K562 (cell line): ENCODE measurements around the gene CAPZB. TPM values are rescaled to one million over a fixed set of nuclear protein-coding genes. Genes with fewer than 3 reads are reported as not detected.

Source experiments
- ATAC-seq: fragments of 200-7000 bp; cut with Tn5 transposase; 3 replicates; pipeline ENCODE4 v1.9.1; 2020; ENCODE audit warnings: moderate library complexity
- BruUV-seq: library from RNA; stranded (reverse); fragments of 400-500 nt; replicated peaks from 2 replicates; lab custom pipeline; 2021; lab: Mats Ljungman, UMichigan
- CTCF ChIA-PET: fragments of 300-600 bp; formaldehyde crosslinking; extraction: SDS; loops from one replicate; lab custom pipeline; 2021; ENCODE audit warnings: low intra/inter-chr PET ratio; lab: Yijun Ruan, JAX
- POLR2A ChIA-PET: fragments of 300-600, 350-650 bp; sonication (Branson Sonifier 250); formaldehyde crosslinking; extraction: SDS; loops from one replicate; lab custom pipeline; 2021; ENCODE audit warnings: antibody characterized with exemption, inconsistent platforms; lab: Yijun Ruan, JAX
- DNase-seq, 4 experiments: peaks; one replicate each; pipeline versions ENCODE4 v3.0.0 to v3.0.0-alpha.2; 2011 to 2018; ENCODE audit warnings: low spot score in 3 of 4, mixed read lengths in 3 of 4; ENCODE audit errors: extremely low read depth in 1 of 4
- FAIRE-seq: peaks from 2 replicates; lab custom pipeline; 2011; peaks lifted over from hg19 to GRCh38; lab: Jason Lieb, UNC
- H2AFZ ChIP-seq: 2 replicates; pipeline ENCODE4 v1.6.0; 2011; ENCODE audit warnings: low read depth, low read length, control low read depth, inconsistent platforms
- H3K27ac ChIP-seq: fragments of 200-600 bp; 3 replicates; pipeline ENCODE4 v1.8.0; 2011; ENCODE audit warnings: low read depth, mild to moderate bottlenecking, control low read depth, inconsistent platforms, low read length, moderate library complexity, mixed read lengths; ENCODE audit errors: extremely low read depth
- H3K27me3 ChIP-seq, 2 experiments: fragments of 300-600 bp in 1 of 2; 2 replicates in 1 of 2; 3 replicates in 1 of 2; pipeline versions ENCODE4 v1.6.0 to v1.8.0; 2011; ENCODE audit warnings: inconsistent platforms in 2 of 2, low read length in 2 of 2, mild to moderate bottlenecking in 1 of 2, mixed read lengths in 1 of 2, moderate library complexity in 1 of 2; ENCODE audit not compliant: control insufficient read depth in 2 of 2, insufficient read depth in 2 of 2
- H3K36me3 ChIP-seq: fragments of 300-600 bp; 3 replicates; pipeline ENCODE4 v1.8.0; 2011; ENCODE audit warnings: mild to moderate bottlenecking, low read length, inconsistent platforms; ENCODE audit not compliant: control insufficient read depth, insufficient read depth
- H3K4me1 ChIP-seq, 2 experiments: fragments of 200-600 bp in 1 of 2; replicated peaks in 1 of 2; 2 replicates in 1 of 2; 3 replicates in 1 of 2; pipeline versions ENCODE4 v1.5.1 to v1.8.0; 2011; ENCODE audit warnings: inconsistent platforms in 2 of 2, low read length in 2 of 2, mild to moderate bottlenecking in 1 of 2, mixed read lengths in 1 of 2, moderate library complexity in 1 of 2; ENCODE audit not compliant: control insufficient read depth in 2 of 2, insufficient read depth in 2 of 2
- H3K4me2 ChIP-seq: 2 replicates; pipeline ENCODE4 v1.6.1; 2011; ENCODE audit warnings: low read length, control low read depth, inconsistent platforms, mixed read lengths; ENCODE audit not compliant: insufficient read depth
- H3K4me3 ChIP-seq: fragments of 200-600 bp; sonication (generic), shearing (Covaris generic); 2 replicates; pipeline ENCODE4 v1.5.1; 2016; ENCODE audit warnings: control low read depth, inconsistent platforms
- H3K79me2 ChIP-seq: fragments of 200-600 bp; 3 replicates; pipeline ENCODE4 v1.8.0; 2011; ENCODE audit warnings: low read length, inconsistent platforms; ENCODE audit not compliant: control insufficient read depth, insufficient read depth
- H3K9ac ChIP-seq, 2 experiments: 2 replicates each; pipeline versions ENCODE4 v1.6.0 to v1.6.1; 2011; ENCODE audit warnings: low read depth in 2 of 2, low read length in 2 of 2, control low read depth in 1 of 2, inconsistent platforms in 1 of 2, mild to moderate bottlenecking in 1 of 2, mixed read lengths in 1 of 2; ENCODE audit not compliant: insufficient read depth in 1 of 2
- H3K9me1 ChIP-seq: one replicate; pipeline ENCODE4 v1.6.0; 2011; ENCODE audit warnings: inconsistent platforms, mild to moderate bottlenecking, low read length, moderate library complexity; ENCODE audit not compliant: control insufficient read depth, insufficient read depth
- H3K9me3 ChIP-seq: replicated peaks from 2 replicates; pipeline ENCODE4 v1.5.1; 2011; ENCODE audit warnings: low read depth, low read length, inconsistent platforms; ENCODE audit not compliant: control insufficient read depth, insufficient read depth
- H4K20me1 ChIP-seq: replicated peaks from 2 replicates; pipeline ENCODE4 v1.6.1; 2011; ENCODE audit warnings: low read length, inconsistent platforms, mixed read lengths; ENCODE audit not compliant: control insufficient read depth, insufficient read depth
- MBD2 ChIP-seq: sonication (generic); IDR thresholded peaks from 2 replicates; pipeline ENCODE4 v1.6.1; 2016; ENCODE audit warnings: low read depth, borderline replicate concordance
- RBM15 ChIP-seq: fragments of 200-400 bp; formaldehyde crosslinking; IDR thresholded peaks from 2 replicates; pipeline ENCODE4 v1.6.1; 2018; ENCODE audit warnings: mild to moderate bottlenecking, low read length, moderate library complexity; ENCODE audit not compliant: insufficient read depth
- SAFB ChIP-seq: fragments of 200-400 bp; formaldehyde crosslinking; IDR thresholded peaks from 2 replicates; pipeline ENCODE4 v1.6.1; 2017; ENCODE audit warnings: low read depth, low read length, borderline replicate concordance
- ZNF165 ChIP-seq: fragments of 250-450 bp; sonication (Bioruptor Pico); IDR thresholded peaks from 2 replicates; pipeline ENCODE4 v1.4.0; 2020; ENCODE audit warnings: borderline replicate concordance
- ZNF77 ChIP-seq: fragments of 250-450 bp; sonication (Bioruptor Pico); IDR thresholded peaks from 2 replicates; pipeline ENCODE4 v1.5.0; 2020
- WGBS: fragments of 100-300 bp; shearing (Covaris generic); methylation state at CpG from one replicate; pipeline ENCODE4 v1.1.6; 2016; ENCODE audit warnings: low coverage, mixed read lengths; ENCODE audit not compliant: insufficient coverage; ENCODE audit errors: missing lambda C conversion rate; 5-methylcytosine and 5-hydroxymethylcytosine counted together
- in situ Hi-C: fragments of 300-500 bp; cut with MboI; formaldehyde crosslinking; loops from 4 replicates; pipeline ENCODE4 v1.15.0; 2018; ENCODE audit warnings: inconsistent platforms, mixed read lengths
- intact Hi-C: fragments of 100-400 bp; cut with micrococcal nuclease; formaldehyde crosslinking; loops from 2 replicates; pipeline ENCODE4 v1.14.2; 2022
- polyA plus RNA-seq, 8 experiments: library from polyadenylated mRNA; depleted of rRNA in 4 of 8; stranded (reverse) in 5 of 8; unstranded in 3 of 8; fragments of >200 nt; fragmentation: Nextera tagmentation in 2 of 8; fragmentation: Illumina TruSeq in 1 of 8; extraction: Ambion mirVana in 2 of 8; extraction: Trizol in 1 of 8; gene quantifications; 2 replicates each; pipeline versions ENCODE4 v1.2.1 to v1.2.3, GENCODE V29; 2011 to 2014; ENCODE audit warnings: inconsistent platforms in 1 of 8, missing spikeins in 1 of 8
- total RNA-seq, 7 experiments: library from RNA; depleted of rRNA in 6 of 7; stranded (reverse); fragments of >200 nt in 6 of 7; fragmentation: Illumina TruSeq in 2 of 7; extraction: Trizol in 2 of 7; gene quantifications; 2 replicates each; pipeline versions ENCODE4 v1.2.1 to v1.2.3, GENCODE V29; 2011 to 2021; ENCODE audit warnings: low replicate concordance in 1 of 7
- TF ChIP-seq, protein P1 (sequence below): fragments of 450-650 bp; formaldehyde crosslinking; IDR thresholded peaks from 2 replicates; pipeline ENCODE4 v1.4.0; 2020; ENCODE audit warnings: mild to moderate bottlenecking, moderate library complexity
- TF ChIP-seq, protein P2 (sequence below), 2 experiments: fragments of 450-650 bp in 1 of 2; sonication (generic) in 1 of 2; formaldehyde crosslinking in 1 of 2; IDR thresholded peaks in 1 of 2; conservative IDR thresholded peaks in 1 of 2; 2 replicates each; pipeline versions ENCODE4 v1.6.1 to v1.8.1; 2016 to 2023; ENCODE audit warnings: mild to moderate bottlenecking in 2 of 2, moderate library complexity in 2 of 2, inconsistent platforms in 1 of 2, missing genetic modification reagents in 1 of 2
- TF ChIP-seq, protein P3 (sequence below): fragments of 250-450 bp; sonication (Bioruptor Pico); IDR thresholded peaks from 2 replicates; pipeline ENCODE4 v1.4.0; 2020; ENCODE audit warnings: mild to moderate bottlenecking
- TF ChIP-seq, protein P4 (sequence below), 2 experiments: fragments of 450-650 bp; conservative IDR thresholded peaks; 2 replicates each; pipeline ENCODE4 v1.6.1; 2017; ENCODE audit warnings: mild to moderate bottlenecking in 2 of 2, moderate library complexity in 2 of 2

Gene CAPZB
- total and polyA plus RNA-seq, 9 of the 15 experiments (the other 6 are each of a cell fraction or from before 2014, with no cell fraction given), result 57.6 to 297 (median 125) TPM

DNA sequence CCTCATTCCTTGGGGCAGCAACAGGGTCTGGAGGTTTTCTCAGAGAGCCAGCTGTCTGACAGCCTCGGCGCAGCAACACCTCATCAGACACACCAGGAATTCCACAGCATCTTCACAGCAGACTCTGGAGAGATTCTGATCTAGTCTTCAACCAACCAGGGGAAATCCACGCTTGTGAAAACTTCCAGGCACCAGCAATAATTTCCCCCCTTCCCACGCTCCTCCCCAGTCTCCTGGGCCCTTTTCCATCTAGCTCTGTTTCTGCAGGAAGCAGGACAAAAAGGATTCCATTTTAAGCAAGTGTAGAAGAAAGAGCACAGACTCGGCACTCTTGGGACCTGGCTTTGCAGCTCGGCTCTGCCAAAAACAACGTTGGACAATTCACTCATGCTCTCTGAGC, 44.3 kb upstream of the CAPZB start:
- no peak overlapping the region for H3K9ac ChIP-seq
- TF ChIP-seq, protein P1, sequence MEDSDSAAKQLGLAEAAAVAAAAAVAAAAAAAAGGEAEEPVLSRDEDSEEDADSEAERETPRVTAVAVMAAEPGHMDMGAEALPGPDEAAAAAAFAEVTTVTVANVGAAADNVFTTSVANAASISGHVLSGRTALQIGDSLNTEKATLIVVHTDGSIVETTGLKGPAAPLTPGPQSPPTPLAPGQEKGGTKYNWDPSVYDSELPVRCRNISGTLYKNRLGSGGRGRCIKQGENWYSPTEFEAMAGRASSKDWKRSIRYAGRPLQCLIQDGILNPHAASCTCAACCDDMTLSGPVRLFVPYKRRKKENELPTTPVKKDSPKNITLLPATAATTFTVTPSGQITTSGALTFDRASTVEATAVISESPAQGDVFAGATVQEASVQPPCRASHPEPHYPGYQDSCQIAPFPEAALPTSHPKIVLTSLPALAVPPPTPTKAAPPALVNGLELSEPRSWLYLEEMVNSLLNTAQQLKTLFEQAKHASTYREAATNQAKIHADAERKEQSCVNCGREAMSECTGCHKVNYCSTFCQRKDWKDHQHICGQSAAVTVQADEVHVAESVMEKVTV (CRISPR knock-in tag), result no peak
- TF ChIP-seq ZNF165 (CRISPR knock-in tag), result no peak
- H3K9me3 ChIP-seq, result no peaks in the 10 kb centered on the region; the same call in 1 of the 2 replicates
- no TSS peak for BruUV-seq
- H3K4me2 ChIP-seq, result no peak overlapping the region
- no peaks in the 10 kb centered on the region for H3K27me3 ChIP-seq
- no peaks in the 10 kb centered on the region for H3K9me1 ChIP-seq
- H2AFZ ChIP-seq, result peak overlapping the region; percentile 54; the same call in 1 of the 2 replicates
- DNase-seq (peak in 1 of 4 experiments; percentile 3), FAIRE-seq (no peak), ATAC-seq (no peak)
- CTCF ChIA-PET, result no interaction called here
- H3K4me3 ChIP-seq, result no peak overlapping the region
- H3K36me3 ChIP-seq, result no peaks in the 10 kb centered on the region
- H4K20me1 ChIP-seq, result no peaks in the 10 kb centered on the region
- POLR2A ChIA-PET, result interaction anchor here (0.8 to 1.0 kb wide), 3 partner anchors 15 to 62 kb away, joined by 3 to 4 read pairs (median 4); no protein-coding TSS in a partner anchor
- no peaks in the 10 kb centered on the region for H3K79me2 ChIP-seq
- WGBS, result 44% methylated on average over 7 of the region's 7 CpGs
- H3K4me1 ChIP-seq, result peaks cover 0 to 3% of the 10 kb centered on the region in 2 experiments; a peak in 1 of 5 replicates
- H3K27ac ChIP-seq, result no peak overlapping the region
- in situ Hi-C loops, result no loop called here
- intact Hi-C loops, result no loop called here

DNA sequence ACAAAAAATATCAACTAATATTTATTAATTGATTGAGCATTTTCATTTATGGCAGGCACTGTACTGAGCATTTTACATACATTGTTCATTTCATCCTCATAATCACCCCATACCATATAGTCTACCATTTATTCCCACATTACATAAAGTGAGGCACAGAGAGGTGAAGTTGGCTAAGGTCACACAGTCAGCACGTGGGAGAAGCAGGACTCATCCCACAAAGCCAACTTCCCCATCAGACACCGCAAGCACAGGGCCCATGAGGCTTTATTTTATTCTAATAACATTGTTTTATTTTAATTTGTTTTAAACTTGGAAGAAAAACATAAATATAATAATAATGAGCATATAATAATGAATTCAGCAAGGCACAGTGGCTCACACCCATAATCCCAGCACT, 43.1 kb upstream of the CAPZB start:
- FAIRE-seq, result no peak
- no peak for TF ChIP-seq SAFB
- TF ChIP-seq, protein P2, sequence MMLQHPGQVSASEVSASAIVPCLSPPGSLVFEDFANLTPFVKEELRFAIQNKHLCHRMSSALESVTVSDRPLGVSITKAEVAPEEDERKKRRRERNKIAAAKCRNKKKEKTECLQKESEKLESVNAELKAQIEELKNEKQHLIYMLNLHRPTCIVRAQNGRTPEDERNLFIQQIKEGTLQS (IDR thresholded peaks at IDR 0.05), result no peak
- TF ChIP-seq, protein P2 (CRISPR knock-in tag; conservative IDR thresholded peaks at IDR 0.05), result no peak
- TF ChIP-seq, protein P3, sequence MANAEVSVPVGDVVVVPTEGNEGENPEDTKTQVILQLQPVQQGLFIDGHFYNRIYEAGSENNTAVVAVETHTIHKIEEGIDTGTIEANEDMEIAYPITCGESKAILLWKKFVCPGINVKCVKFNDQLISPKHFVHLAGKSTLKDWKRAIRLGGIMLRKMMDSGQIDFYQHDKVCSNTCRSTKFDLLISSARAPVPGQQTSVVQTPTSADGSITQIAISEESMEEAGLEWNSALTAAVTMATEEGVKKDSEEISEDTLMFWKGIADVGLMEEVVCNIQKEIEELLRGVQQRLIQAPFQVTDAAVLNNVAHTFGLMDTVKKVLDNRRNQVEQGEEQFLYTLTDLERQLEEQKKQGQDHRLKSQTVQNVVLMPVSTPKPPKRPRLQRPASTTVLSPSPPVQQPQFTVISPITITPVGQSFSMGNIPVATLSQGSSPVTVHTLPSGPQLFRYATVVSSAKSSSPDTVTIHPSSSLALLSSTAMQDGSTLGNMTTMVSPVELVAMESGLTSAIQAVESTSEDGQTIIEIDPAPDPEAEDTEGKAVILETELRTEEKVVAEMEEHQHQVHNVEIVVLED (CRISPR knock-in tag), result no peak
- TF ChIP-seq ZNF77 (CRISPR knock-in tag), result no peak
- TF ChIP-seq RBM15, result no peak
- no peak for TF ChIP-seq MBD2
- TF ChIP-seq, protein P4, sequence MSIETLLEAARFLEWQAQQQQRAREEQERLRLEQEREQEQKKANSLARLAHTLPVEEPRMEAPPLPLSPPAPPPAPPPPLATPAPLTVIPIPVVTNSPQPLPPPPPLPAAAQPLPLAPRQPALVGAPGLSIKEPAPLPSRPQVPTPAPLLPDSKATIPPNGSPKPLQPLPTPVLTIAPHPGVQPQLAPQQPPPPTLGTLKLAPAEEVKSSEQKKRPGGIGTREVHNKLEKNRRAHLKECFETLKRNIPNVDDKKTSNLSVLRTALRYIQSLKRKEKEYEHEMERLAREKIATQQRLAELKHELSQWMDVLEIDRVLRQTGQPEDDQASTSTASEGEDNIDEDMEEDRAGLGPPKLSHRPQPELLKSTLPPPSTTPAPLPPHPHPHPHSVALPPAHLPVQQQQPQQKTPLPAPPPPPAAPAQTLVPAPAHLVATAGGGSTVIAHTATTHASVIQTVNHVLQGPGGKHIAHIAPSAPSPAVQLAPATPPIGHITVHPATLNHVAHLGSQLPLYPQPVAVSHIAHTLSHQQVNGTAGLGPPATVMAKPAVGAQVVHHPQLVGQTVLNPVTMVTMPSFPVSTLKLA (conservative IDR thresholded peaks at IDR 0.05), result no peak

More for the DNA sequence above, 43.1 kb upstream of the CAPZB start:
- in situ Hi-C loops, result no loop called here
- 8% methylated on average over 2 of the region's 2 CpGs for WGBS
- BruUV-seq, result no TSS peak
- ATAC-seq, result no peak
- H3K79me2 ChIP-seq, result no peaks in the 10 kb centered on the region
- no peaks in the 10 kb centered on the region for H3K4me1 ChIP-seq
- no peak overlapping the region for H3K27ac ChIP-seq
- H3K36me3 ChIP-seq, result no peaks in the 10 kb centered on the region
- H3K4me3 ChIP-seq, result no peak overlapping the region
- H3K27me3 ChIP-seq, result no peaks in the 10 kb centered on the region
- no peaks in the 10 kb centered on the region for H3K9me1 ChIP-seq
- ChIA-PET CTCF (no interaction called here), POLR2A (no interaction called here)
- no peak overlapping the region for H3K4me2 ChIP-seq
- no peaks in the 10 kb centered on the region; the same call in 1 of the 2 replicates for H3K9me3 ChIP-seq
- no peak for DNase-seq
- H3K9ac ChIP-seq, result no peak overlapping the region
- intact Hi-C loops, result no loop called here
- H4K20me1 ChIP-seq, result no peaks in the 10 kb centered on the region
- no peak overlapping the region for H2AFZ ChIP-seq
